Anterior cingulate cortex (tissue), 58 donors: ENCODE data around the gene PIP5K1A.
"Not testable (repeated sequence)": the region's sequence is repeated elsewhere in the genome, so short reads cannot be mapped to it uniquely, and the experiment has no call there.

Experiments used
- DNase-seq, 58 donors: peaks; one replicate each; lab custom pipeline; 2025; lab: John Stamatoyannopoulos, UW

Gene PIP5K1A

GRCh38 chr1:151246786-151247185, 48.4 kb downstream of the PIP5K1A start:
- DNase-seq = no peak

GRCh38 chr1:151251656-151252470, 53.5 kb downstream of the PIP5K1A start:
- DNase-seq = peak in 36 of 58 donors; percentile 1 to 68 (median 22)

GRCh38 chr1:151254217-151255213, 56.2 kb downstream of the PIP5K1A start, which contains the start of gene PSMD4:
Gene PSMD4 (plus strand): TSS chr1:151254734. CDS start chr1:151254783, 49 bp downstream.
- DNase-seq = peak; percentile 52 to 96 (median 91)

- no peak for DNase-seq
These were observed 57.0 kb downstream of the PIP5K1A start for GRCh38 chr1:151255381-151255780.

- no peak for DNase-seq
These were observed 61.0 kb downstream of the PIP5K1A start for GRCh38 chr1:151259351-151259750.

- DNase-seq = no peak
These were observed 67.3 kb downstream of the PIP5K1A start for GRCh38 chr1:151265446-151266236.

- no peak for DNase-seq
These were observed 68.0 kb downstream of the PIP5K1A start for GRCh38 chr1:151266315-151266714.

- no peak for DNase-seq
These were observed 68.5 kb downstream of the PIP5K1A start for GRCh38 chr1:151266821-151267220.

- no peak for DNase-seq
These were observed 69.4 kb downstream of the PIP5K1A start for GRCh38 chr1:151267760-151268159.

- DNase-seq = no peak
These were observed 75.6 kb downstream of the PIP5K1A start for GRCh38 chr1:151273924-151274466.

GRCh38 chr1:151275341-151275740, 77.0 kb downstream of the PIP5K1A start:
- DNase-seq = not testable (repeated sequence)

GRCh38 chr1:151277249-151277648, 78.9 kb downstream of the PIP5K1A start:
- no peak for DNase-seq

GRCh38 chr1:151281225-151281968, 83.0 kb downstream of the PIP5K1A start:
- DNase-seq = peak; percentile 64 to 98 (median 92)

- DNase-seq = peak; percentile 94 to 100 (median 100)
These were observed 83.9 kb downstream of the PIP5K1A start, which contains the start of gene ZNF687 for GRCh38 chr1:151281969-151282882. Gene ZNF687 (plus strand): TSS chr1:151282299. CDS start chr1:151286292, 3,993 bp downstream.

- DNase-seq = peak in 13 of 58 donors; percentile 8 to 55 (median 30)
These were observed 84.8 kb downstream of the PIP5K1A start for GRCh38 chr1:151282883-151283725.

- no peak for DNase-seq
These were observed 85.7 kb downstream of the PIP5K1A start for GRCh38 chr1:151284013-151284577.
